A673 (cell line): Measurements from ENCODE around the gene ATG9B. TPM values are rescaled to one million over a fixed set of nuclear protein-coding genes. Genes with fewer than 3 reads are reported as not detected.

Experiments
- BruUV-seq: library from RNA; stranded (reverse); fragments of 400-500 nt; replicated peaks from 2 replicates; lab custom pipeline; 2021; lab: Mats Ljungman, UMichigan
- CTCF ChIA-PET: fragments of 300-600 bp; sonication (Branson Sonifier 250); formaldehyde crosslinking; loops from one replicate; lab custom pipeline; 2022; ENCODE audit warnings: antibody characterized with exemption; lab: Charles Lee
- POLR2A ChIA-PET: fragments of 300-600 bp; sonication (Branson Sonifier 250); formaldehyde crosslinking; loops from one replicate; lab custom pipeline; 2022; ENCODE audit warnings: antibody characterized with exemption; ENCODE audit not compliant: low non-redundant PET; lab: Charles Lee
- DNase-seq: peaks from one replicate; pipeline ENCODE4 v3.0.0-alpha.2; 2015; ENCODE audit warnings: low spot score
- H3K27ac ChIP-seq: fragments of 200-600 bp; sonication (generic); 2 replicates; pipeline ENCODE4 v1.5.1; 2016; ENCODE audit warnings: mixed run types, low read depth, mild to moderate bottlenecking, mixed read lengths, antibody characterized with exemption, low read length; ENCODE audit not compliant: poor library complexity, severe bottlenecking
- H3K27me3 ChIP-seq: fragments of 200-600 bp; sonication (generic); replicated peaks from 2 replicates; pipeline ENCODE4 v1.6.1; 2017; ENCODE audit warnings: mixed run types, low read depth, mild to moderate bottlenecking, mixed read lengths, antibody characterized with exemption, low read length; ENCODE audit not compliant: insufficient read depth, poor library complexity
- H3K36me3 ChIP-seq: fragments of 200-600 bp; sonication (generic); 2 replicates; pipeline ENCODE4 v1.6.1; 2016; ENCODE audit warnings: mixed run types, mild to moderate bottlenecking, mixed read lengths, antibody characterized with exemption, low read length; ENCODE audit not compliant: insufficient read depth, poor library complexity, severe bottlenecking
- H3K4me1 ChIP-seq: fragments of 200-600 bp; sonication (generic); 2 replicates; pipeline ENCODE4 v1.6.1; 2017; ENCODE audit warnings: mixed run types, mild to moderate bottlenecking, mixed read lengths, antibody characterized with exemption, low read length; ENCODE audit not compliant: insufficient read depth, poor library complexity, severe bottlenecking
- H3K4me3 ChIP-seq: fragments of 200-600 bp; sonication (generic); 2 replicates; pipeline ENCODE4 v1.5.1; 2016; ENCODE audit warnings: low read depth, mixed run types, mild to moderate bottlenecking, mixed read lengths, low read length; ENCODE audit not compliant: poor library complexity, severe bottlenecking
- H3K9me3 ChIP-seq: fragments of 200-600 bp; sonication (generic); 2 replicates; pipeline ENCODE4 v1.6.1; 2016; ENCODE audit warnings: mixed run types, low read depth, mild to moderate bottlenecking, mixed read lengths, antibody characterized with exemption, low read length; ENCODE audit not compliant: poor library complexity, severe bottlenecking
- EZH2 ChIP-seq: fragments of 200-600 bp; sonication (generic); IDR thresholded peaks from 2 replicates; pipeline ENCODE4 v1.6.1; 2017; ENCODE audit warnings: borderline replicate concordance, low read depth, mild to moderate bottlenecking, mixed read lengths, antibody characterized with exemption, low read length; ENCODE audit not compliant: poor library complexity, severe bottlenecking
- intact Hi-C: fragments of 100-400 bp; cut with micrococcal nuclease; formaldehyde crosslinking; loops from one replicate; pipeline ENCODE4 v1.10.0; 2022; ENCODE audit not compliant: unreplicated experiment
- total RNA-seq: library from RNA; stranded (reverse); gene quantifications from 2 replicates; pipeline ENCODE4 v1.2.3, GENCODE V29; 2021
- TF ChIP-seq, protein P1 (sequence below): fragments of 300-800, 200-600 bp; sonication (generic); conservative IDR thresholded peaks from 2 replicates; pipeline ENCODE4 v1.5.1; 2017; ENCODE audit warnings: low read depth, mild to moderate bottlenecking, antibody characterized with exemption, low read length, moderate library complexity, mixed read lengths

Gene ATG9B
- total RNA-seq, 1 experiment from 2014 or later, result 1.9 TPM

DNA sequence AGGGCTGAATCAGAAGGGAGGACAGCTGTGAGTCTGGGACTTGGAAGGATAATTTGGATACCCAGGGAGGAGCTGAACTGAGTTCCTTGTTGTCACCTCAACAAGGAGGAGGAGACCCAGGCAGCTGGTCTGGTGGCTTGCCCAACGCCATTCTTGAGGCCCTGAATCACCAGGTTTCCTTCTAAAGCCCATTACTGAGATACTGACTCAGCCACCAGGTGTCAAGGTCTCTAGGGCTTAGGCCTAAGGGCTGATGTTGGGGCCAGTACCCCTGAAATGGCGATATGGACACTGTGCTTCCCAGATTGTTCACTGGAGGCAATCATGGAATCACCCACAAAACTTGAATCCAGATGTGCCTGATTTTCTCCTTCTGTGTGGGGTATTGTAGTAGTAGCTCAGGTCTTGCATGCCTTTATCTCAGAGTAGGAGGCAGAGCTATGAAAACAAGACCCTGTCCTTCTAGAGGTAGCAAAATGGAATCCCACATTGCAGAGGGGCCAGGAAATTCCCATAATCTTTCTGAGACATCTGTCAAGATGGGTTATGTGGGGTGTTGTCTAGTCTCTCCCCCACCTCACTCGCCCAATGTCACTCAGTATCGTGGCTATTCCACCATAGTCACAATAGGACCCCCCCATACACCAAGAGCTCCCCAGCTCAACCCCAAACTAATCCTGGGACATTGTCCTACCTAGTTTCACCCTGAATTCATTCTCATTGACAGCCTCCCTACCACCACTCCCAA lies 1.8 kb upstream of the ATG9B start:
- CTCF ChIA-PET, result interaction anchor here (0.6 kb wide), 1 partner anchor 12 kb away, joined by 6 read pairs; no protein-coding TSS in a partner anchor
- Histone ChIP-seq H3K9me3 (no peaks in the 10 kb centered on the region), H3K4me3 (no peak overlapping the region), H3K4me1 (no peaks in the 10 kb centered on the region), H3K27me3 (no peaks in the 10 kb centered on the region), H3K36me3 (no peaks in the 10 kb centered on the region), H3K27ac (no peak overlapping the region)
- intact Hi-C loops, result no loop called here
- DNase-seq, result no peak
- POLR2A ChIA-PET, result no interaction called here
- no TSS peak for BruUV-seq
- TF ChIP-seq EZH2, result no peak
- TF ChIP-seq, protein P1, sequence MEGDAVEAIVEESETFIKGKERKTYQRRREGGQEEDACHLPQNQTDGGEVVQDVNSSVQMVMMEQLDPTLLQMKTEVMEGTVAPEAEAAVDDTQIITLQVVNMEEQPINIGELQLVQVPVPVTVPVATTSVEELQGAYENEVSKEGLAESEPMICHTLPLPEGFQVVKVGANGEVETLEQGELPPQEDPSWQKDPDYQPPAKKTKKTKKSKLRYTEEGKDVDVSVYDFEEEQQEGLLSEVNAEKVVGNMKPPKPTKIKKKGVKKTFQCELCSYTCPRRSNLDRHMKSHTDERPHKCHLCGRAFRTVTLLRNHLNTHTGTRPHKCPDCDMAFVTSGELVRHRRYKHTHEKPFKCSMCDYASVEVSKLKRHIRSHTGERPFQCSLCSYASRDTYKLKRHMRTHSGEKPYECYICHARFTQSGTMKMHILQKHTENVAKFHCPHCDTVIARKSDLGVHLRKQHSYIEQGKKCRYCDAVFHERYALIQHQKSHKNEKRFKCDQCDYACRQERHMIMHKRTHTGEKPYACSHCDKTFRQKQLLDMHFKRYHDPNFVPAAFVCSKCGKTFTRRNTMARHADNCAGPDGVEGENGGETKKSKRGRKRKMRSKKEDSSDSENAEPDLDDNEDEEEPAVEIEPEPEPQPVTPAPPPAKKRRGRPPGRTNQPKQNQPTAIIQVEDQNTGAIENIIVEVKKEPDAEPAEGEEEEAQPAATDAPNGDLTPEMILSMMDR, result no peak

DNA sequence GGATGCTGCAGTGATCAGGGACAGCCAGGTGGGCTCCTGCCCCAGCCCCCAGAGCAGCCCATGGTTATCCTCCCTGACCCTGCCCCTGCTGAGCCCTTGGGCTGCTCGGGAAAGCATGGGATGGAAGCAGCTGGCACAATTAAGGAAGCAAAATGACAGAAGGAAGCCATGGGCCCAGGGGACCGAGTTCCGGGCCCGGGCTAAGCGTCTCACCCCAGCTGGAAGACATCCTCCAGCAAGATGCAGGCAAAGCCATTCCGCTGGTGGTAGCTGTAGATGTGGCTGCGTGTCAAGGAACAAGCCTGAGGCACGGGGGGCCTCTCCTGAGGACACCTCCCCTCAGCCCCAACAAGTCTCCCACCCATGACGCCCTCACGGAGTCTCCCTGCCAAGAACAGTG lies 1.1 kb downstream of the ATG9B start:
- H3K9me3 ChIP-seq, result no peaks in the 10 kb centered on the region
- CTCF ChIA-PET, result no interaction called here
- TF ChIP-seq, protein P1, result no peak
- no peak for TF ChIP-seq EZH2
- POLR2A ChIA-PET, result no interaction called here
- no peak overlapping the region for H3K4me3 ChIP-seq
- H3K27me3 ChIP-seq, result peaks cover 6% of the 10 kb centered on the region
- no peak for DNase-seq
- no TSS peak for BruUV-seq
- no peaks in the 10 kb centered on the region for H3K36me3 ChIP-seq
- intact Hi-C loops, result no loop called here
- peaks cover 8% of the 10 kb centered on the region for H3K4me1 ChIP-seq
- no peak overlapping the region for H3K27ac ChIP-seq

DNA sequence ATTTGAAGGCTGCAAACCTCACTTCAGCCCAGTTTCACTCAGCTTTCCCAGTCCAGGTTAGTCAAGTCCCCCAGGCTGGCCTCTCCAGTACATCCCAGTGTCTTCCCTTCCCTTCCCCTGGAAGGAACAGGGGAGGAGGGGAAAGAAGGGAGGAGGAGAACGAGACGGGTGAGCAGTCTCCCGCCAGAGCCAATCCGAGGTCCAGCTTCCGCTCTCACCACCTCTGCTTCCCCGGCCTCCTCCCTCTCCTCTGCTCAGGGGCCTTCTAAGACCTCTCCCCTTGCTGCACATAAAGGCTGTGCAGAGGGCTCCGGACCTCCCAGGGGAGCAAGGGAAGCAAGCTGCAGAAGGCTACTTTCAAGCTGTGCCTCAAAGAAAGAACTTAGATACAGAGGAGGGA lies 4.1 kb downstream of the ATG9B start:
- Histone ChIP-seq H3K4me1 (peaks cover 10% of the 10 kb centered on the region), H3K27me3 (peaks cover 6% of the 10 kb centered on the region), H3K4me3 (no peak overlapping the region), H3K36me3 (no peaks in the 10 kb centered on the region), H3K9me3 (no peaks in the 10 kb centered on the region), H3K27ac (no peak overlapping the region)
- ChIA-PET CTCF (no interaction called here), POLR2A (no interaction called here)
- intact Hi-C loops, result no loop called here
- DNase-seq, result no peak
- TF ChIP-seq EZH2, result no peak
- TF ChIP-seq, protein P1, result no peak
- BruUV-seq, result no TSS peak
